ENCODE results near the gene VMAC.

GRCh38 chr19:5943045-5943444, 38.4 kb downstream of the VMAC start:
- TF ChIP-seq CTCF (IDR thresholded peaks at IDR 0.05) (no peak), POLR2A (IDR thresholded peaks at IDR 0.05) (no peak)

All from ovary (tissue), 3 donors.